ENCODE data around the gene RNF149.

Gene RNF149

DNA sequence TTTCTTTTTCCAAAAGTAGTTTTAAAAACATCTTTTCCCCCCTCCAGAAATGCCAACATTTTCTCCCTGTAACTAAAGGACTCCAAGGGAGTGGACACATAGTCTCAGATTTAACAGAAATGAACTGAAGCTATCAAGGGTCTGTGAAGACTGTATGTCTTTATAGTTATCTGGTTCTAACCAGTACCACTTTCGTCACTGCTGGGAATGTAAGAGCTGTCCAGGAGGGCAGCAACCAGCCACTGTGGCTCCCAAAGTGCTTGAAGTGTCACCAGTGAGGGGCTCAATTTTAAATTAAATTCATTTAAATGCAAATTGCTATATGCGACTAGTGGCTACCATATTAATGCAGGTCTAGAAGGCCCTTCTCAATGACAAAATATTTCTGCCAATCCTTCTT lies 15.0 kb downstream of the RNF149 start:
- no peak for DNase-seq

DNA sequence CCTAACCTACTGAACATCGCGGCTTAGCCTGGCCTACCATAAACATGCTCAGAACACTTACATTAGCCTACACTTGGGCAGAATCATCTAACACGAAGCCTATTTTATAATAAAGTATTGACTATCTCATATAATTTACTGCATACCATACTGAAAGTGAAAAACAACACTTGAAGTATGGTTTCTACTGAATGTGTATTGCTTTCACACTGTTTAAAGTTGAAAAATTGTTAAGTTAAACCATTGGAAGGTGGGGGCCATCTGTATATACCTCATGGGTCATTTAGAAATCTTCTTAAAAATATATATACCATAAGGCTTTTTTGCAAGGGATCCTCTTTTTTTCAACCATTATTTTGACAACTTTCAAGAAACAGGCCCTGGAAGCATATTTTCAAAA lies 16.5 kb downstream of the RNF149 start:
- no peak for DNase-seq

DNA sequence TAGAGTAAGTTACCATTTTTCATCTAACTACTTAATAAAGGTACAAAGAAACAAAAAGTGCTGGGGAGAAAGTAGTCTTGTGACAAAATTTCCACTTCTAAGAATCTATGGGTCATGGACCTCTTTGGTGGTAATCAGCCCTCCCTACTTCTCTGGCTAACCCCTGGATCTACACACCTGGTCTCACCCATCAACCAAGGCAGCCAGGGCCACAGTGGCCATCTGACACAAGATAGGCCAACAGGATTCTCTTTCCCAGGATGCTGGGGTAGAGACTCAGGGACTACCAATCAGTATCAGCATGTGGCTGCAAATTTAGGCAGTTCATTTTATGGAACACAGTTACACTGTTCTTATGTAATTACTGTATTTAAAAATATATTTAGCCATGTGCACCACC lies 17.8 kb downstream of the RNF149 start:
- no peak for DNase-seq

DNA sequence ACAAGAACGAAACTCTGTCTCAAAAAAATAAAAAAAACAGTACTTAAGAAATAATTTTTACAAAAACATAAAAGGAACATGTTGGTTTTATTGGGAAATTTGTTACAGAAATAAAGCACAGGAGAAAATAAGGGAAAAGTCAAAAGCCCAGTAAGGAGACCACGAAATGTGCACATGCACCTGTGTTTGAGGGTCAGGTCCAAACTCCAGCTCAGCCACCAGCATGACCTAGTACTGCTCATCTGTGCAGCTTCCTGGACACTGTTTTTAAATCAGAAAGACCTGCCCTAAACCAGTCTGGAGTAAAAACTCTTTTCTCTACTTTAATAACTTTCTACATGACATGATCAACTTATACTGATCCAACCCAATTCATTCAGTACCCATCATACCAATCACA lies 21.2 kb downstream of the RNF149 start:
- no peak for DNase-seq

DNA sequence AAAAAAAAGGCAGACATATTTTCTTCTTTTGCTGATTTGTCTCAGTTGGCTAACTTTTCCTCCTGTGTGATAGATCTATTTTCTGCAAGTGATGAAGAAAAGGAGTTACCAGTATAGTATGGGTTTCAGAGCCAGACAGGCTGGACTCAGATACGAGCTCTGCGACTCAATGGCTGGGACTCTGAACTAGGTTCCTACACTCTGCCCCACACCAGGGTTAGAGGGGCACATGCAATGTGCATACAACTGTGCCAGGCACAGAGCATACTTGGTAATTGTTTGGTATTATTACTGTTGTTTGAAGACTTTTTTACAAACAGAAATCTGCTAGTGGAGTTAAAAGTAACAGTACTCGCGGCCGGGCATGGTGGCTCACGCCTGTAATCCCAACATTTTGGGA lies 21.8 kb downstream of the RNF149 start:
- no peak for DNase-seq

DNA sequence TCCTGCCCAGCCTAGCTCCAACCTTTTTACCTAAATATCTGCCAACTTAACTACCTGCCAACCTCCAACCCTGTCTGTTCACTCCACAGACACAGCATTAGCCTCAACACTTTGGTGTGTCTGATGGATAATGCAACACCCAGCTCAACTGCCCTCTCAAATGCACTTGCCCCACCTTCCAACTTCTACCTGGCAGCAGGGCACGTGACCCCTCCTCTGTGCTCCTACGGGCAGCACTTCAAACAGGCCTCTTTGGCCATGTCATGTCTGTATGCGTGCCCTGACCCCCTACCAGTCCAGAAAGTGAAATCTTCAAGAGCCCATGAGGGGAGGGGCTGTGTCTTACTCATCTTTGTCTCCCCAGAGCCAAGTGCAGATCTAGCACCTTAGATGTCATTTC lies 25.5 kb downstream of the RNF149 start:
- DNase-seq: no peak

DNA sequence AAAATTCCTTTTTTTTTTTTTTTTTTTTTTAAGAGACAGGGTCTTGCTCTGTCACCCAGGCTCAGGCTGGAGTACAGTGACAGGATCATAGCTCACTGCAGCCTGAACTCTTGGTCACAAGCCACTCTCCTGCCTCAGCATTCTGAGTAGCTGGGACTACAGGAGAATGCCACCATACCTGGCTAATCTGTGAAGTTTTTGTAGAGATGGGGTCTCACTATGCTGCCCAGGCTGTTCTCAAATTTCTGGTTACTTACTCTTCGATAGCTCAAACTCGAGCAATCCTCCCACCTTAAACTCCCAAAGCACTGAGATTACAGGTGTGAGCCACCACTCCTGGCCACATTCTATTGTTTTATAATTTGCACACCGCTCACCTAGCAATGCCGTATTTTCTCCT lies 27.0 kb downstream of the RNF149 start:
- no peak for DNase-seq

DNA sequence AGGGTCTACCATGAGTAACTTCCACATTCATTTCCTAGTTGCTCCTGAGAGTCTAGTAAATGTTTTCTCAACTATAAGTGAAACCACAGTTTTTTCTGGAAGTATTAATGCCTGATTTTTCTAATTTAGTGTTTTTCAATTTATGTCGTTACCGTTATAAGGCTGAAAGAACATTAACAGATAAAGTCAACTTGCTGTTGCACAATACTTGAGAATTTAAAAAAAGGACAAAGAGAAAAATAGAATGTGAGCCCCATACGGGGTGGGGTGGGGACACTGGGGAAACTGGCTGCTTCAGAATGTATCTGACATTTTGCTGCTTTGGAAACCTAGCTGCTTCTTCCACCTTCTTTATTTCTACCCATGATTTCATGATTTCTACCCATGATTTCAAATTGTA lies 29.6 kb downstream of the RNF149 start:
- DNase-seq: no peak

DNA sequence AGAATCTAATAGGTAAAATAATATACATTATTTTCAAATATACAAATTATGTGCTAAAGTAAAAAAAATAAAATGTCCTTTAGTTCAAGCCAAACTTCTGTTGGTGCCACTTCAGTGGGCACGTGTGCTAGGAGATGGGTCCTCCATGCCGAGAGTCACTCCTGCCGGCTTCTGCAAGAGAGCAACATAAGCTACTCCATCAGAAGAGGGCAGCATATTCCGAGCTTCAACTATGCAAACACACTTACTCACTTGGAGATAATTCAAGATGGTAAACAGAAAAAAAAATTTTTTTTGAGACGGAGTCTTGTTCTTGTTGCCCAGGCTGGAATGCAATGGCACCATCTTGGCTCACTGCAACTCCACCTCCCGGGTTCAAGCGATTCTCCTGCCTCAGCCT lies 31.4 kb downstream of the RNF149 start:
- no peak for DNase-seq

DNA sequence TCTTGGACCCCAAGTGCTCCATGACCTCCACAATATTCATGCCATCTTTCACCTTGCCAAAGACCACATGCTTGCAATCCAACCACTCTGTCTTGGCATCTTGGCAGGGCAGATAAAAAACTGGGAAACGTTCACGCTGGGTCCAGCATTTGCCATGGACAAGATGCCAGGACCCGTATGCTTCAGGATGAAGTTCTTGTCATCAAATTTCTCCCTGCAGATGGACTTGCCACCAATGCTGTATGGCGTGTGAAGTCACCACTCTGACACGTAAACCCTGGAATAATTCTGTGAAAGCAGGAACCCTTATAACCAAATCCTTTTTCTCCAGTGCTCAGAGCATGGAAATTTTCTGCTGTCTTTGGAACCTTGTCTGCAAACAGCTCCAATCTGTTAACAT lies 34.4 kb downstream of the RNF149 start:
- DNase-seq: no peak

DNA sequence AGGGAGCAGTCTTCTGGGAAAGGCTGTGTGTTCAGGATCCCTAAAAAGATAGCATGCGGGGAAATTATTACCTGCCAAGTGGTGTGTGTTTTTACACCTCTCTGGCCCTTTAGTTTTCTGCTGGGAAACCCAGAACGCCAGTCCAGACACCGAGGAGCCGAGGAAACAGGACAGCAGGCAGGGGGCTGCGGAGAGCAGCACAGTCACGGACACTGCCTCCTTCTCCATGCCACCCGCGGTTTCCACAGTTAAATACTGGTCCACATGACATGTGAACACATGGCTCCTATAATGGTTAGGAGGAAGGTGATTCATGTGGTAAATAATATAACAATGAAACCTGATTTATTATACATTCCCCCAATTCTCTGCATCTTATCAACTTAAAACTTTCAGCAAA lies 35.4 kb downstream of the RNF149 start:
- no peak for DNase-seq

DNA sequence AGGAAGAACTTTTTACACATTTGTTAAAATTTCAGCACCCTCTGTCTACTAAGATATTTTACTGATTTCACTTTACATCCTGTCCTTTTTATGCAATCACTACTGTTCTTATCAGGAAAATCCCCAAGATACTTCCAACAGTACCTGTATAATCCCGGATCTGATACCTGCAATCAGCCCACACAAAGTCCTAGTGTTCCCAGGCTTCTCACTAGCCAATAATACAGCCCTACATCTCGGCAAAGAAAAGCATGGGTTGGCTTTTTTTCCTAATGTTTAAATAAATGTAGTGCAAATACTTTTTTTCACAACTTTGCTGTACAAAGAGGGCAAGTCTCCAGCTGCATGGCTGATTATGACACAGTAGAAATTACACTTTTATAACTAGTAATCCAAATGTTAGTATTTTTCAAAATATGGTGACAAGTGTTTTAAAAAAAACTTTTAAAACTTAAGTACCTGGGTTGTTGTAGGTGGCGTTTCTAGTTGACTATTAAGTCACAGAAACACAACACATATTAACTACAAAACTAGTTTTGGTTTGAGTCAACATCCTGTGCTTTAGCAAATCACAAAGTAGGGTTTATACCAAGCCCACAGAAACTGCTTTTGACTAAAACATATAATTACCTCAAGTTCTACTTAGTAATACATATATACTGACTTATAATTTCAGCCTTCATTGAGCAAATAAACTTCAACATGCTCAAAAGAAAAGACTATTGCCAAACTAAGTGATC lies 36.3 kb downstream of the RNF149 start:
- DNase-seq: no peak

DNA sequence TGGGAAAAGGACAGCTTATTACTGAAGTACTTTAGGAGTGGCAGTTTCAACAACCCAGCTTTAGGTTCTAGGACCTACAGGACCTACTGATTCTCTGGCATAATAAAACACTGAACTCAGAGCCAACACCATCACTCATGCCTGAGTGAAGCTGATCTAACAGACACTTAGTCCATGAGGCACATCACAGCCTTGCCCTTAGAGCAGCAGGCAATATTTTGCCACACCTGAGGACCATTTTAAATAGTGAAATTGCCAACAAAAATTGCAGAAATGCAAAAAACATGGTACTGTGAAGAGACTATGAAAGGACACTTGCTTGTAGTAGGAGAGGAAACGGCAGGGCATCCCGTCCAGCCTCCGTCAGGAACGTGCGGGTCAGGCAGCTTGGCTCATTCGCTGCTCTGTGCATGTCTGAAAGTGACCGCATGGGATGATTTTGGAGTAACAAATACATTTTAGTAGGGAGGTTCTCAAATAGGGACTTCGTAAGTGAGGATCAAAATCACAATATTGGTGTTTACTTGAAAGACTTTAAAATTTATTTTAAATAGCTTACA lies 37.7 kb downstream of the RNF149 start:
- DNase-seq: no peak

DNA sequence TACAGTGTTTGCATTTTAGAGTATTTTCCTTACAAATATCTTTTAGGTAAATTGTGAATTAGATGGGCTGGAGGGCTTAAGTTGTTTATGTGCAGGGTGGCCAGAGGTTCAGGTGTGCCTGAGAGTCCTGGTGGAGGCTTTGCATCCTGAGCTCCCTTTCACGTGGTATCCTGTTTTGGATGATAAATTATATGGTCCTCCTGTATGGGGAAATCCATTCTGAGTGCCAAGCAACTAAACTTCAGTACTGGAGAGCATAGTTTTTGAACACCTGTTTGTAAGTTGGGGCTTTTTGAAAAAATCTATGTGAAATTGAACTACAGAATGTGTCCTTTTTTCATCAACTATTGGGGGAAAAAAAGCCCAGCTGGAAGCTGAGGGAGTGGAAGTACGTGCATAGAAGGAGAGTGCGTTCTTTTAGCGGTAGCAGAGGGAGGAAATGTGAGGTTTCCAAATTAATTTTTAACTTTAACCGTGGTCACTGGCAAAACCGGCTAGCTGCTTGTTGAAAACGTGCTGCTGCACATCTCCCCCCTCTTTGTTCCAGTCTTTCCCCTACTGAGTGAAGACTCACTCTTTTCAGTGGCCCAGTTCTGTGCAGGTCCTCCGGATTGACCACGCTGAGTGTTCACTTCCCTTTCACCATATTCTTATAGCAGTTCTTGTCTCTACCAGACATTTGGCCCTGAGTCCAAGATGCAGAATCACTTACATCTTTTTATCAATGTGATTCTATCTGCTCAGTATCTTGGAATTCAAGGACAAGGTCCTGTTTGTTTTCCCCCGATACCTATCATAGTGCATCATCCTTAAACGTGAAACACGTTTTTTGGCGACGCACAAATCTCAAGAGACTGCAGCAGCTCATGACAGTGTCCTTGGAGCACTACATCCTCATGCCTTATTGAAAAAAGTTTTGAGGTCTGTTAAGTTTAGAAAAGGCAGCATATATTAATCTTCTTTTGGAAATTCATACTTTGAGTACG lies 40.5 kb downstream of the RNF149 start:
- DNase-seq: no peak

DNA sequence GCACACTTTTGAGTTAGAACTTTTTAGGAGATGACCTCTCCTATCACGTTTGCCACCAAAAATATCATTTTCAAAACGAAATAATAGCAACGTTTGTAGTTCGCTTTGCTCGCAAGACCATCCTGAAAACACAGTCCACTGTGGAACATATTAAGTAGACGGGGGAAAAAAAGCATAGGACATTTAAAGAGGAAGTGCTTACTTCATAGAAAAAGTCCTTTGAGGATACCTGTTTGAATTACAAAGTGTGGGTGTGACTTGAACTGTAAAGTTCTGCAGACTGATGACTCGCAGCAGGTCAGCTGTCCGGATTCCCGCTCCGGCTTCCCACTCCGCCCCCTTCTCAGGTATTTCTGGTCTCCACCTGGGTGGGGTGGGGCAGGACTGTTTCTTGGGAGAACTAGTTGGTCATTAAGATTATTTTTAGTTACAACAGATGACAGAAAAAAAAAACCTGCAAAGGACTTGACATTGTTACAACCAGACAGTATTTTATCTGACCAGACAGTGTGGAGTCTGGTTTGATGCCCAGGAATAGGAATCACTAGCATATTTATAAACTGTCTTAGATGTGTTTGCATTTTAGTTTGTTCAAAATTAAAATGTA lies 42.5 kb downstream of the RNF149 start:
- DNase-seq: no peak

DNA sequence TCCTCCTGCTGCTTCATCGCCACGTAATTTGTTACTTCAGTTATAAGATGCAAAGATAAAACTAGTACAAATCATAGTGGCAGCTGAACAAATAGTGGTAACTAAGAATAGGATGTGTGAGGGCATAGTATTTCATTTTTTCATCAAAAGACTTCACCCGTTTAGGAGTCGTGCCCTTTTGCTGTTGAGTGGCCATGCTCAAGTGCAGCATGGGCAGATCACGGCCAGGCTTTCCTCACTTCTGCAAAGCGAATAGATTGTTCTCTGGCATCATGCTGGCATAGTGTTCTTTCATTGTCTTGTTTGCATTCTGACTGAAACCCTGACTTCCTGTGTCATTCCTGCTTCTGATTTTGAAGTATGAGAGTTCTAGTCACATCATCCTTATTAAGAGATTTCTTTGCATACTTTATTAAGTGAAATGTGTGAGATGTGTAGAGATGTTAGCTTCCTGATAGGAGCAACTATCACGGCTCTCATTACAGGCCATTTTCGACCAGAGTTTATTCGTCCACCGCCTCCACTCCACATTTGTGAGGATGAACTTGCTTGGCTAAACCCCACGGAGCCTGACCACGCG lies 44.1 kb downstream of the RNF149 start:
- DNase-seq: no peak

DNA sequence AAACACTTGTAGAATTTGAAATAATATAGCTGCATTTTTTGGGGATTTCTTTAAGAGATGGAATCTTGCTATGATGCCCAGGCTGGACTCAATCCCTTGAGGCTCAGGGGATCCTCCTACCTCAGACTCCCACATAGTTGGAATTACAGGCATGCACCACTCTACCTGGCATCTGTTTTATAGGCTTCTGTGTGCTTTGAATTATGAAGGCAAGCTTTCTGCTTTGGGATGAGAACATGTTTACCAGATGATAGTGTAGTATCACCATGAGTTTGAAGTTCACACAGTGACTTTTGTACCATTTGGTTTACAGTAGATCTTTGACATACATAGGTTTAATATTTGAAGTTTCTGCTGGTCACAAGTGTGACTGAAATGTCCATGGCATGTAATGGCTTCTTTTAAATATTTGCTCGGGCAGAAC lies 45.1 kb downstream of the RNF149 start:
- DNase-seq: no peak

DNA sequence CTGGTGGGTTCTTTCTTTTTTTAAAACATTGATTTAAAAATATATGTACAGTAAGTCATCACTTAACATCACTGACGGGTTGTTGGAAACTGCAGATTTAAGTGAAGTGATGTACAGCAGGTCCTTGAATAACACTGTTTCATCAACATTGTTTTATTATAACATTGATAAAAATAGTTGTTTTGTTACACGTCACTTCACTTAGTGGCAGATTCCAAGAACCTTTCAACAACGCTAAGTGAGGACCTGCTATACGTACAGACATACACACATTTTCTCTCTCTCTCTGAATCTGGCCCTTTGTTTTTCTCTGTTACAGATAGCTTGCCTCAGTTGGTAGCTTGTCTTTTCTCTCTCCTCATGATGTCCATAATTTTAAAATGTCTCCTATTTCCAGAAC lies 46.4 kb downstream of the RNF149 start:
- no peak for DNase-seq

DNA sequence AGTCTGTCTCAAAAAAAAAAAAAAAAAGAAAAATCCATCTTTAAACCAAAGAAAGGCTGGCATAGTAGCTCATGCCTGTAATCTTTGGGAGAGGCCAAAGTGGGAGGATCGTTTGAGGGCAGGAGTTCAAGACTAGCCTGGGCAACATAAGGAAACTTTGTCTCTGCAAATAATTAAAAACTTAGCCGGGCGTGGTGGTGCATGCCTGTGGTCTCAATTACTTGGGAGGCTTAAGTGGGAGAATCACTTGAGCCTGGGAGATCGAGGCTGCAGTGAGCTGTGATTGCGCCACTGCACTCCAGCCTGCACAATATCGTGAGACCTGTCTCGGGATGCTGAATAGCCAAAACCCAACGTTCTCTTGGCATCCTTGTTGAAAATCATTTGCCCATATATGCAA lies 49.7 kb downstream of the RNF149 start:
- DNase-seq: no peak

DNA sequence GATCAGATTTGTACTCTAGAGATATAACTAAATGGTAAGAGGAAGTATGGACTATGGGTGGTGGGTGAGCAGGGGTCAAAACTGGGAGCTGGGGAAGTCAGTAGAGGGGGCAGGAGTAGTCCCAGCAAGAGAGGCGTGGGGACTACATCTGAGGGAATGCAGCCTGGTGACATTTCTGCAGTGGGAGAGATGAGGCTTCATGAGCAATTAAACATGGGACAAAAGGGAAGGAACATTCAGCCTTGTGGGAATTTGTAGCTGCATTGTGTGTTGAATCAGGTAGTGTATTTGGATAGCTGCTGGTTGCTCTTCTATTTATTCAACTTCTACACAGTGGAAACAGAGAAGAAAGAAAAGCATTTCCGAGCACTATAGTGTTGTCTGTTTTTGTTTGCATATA lies 52.2 kb downstream of the RNF149 start:
- DNase-seq: no peak

DNA sequence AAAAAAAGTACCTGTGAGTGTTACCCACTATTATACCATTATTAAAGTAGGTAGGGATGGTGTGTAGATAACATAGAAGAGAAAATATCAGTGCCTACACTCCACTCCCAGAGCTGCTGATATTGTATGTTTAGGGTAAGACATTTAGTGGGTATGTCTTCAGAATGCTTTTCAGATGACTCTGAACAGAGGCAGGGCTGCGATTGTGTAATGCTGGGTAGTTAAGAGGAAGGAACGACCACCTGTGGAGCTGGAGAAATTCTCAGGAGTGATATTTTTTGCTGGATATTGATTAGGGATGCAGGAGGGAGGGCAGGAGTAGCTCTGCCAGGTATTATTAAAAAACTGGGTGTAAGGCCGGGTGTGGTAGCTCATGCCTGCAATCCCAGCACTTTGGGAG lies 53.0 kb downstream of the RNF149 start:
- no peak for DNase-seq

DNA sequence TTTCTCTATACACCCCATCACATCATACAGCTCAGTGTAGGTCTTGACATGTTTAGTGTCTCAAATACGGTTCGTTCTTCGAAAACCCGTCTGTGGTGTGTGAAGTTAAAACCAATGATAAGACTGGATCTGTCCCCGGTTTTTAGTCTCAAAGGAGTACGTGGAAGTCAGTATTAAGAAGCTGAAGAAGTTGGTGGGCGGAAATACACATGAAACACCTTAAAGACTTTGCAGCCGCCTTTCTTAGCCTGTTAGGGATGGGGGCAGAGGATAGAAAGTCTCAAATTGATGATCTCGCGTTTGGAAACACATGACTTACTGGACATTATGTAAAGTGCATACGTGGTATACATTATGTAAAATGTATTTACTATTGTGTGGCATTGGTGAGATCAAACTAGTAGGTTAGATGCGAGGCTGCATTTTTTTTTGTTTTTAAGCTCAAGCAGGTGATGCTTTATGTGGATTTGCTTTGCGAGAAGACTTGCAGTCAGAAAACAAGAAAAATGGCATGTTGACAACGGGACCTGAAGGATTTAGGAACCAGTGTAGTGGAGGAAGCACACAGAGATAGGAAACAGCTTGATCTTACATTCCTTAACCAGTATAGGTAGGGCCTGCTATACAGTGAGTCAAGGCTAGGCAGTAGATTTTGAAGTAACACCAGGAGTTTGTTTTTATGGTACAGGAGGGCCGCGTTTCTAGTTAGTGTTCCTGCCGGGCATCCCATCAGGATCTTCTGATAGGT lies 54.6 kb downstream of the RNF149 start:
- no peak for DNase-seq

All from activated CD4-positive, alpha-beta T cell treated with anti-CD3 and anti-CD28 coated beads for 48 hours (primary cell).